H54 (cell line): ENCODE results near the gene ANKHD1.

Experiments used
- DNase-seq: peaks from one replicate; pipeline ENCODE4 v3.0.0; 2011; ENCODE audit warnings: low spot score, mixed read lengths; ENCODE audit not compliant: insufficient read length
- FAIRE-seq: peaks from 3 replicates; lab custom pipeline; 2011; peaks lifted over from hg19 to GRCh38; lab: Jason Lieb, UNC
- POLR2A ChIP-seq: IDR thresholded peaks from 2 replicates; pipeline ENCODE4 v1.6.1; 2011; ENCODE audit warnings: low read depth, mild to moderate bottlenecking, low read length

ANKHD1 gene

DNA sequence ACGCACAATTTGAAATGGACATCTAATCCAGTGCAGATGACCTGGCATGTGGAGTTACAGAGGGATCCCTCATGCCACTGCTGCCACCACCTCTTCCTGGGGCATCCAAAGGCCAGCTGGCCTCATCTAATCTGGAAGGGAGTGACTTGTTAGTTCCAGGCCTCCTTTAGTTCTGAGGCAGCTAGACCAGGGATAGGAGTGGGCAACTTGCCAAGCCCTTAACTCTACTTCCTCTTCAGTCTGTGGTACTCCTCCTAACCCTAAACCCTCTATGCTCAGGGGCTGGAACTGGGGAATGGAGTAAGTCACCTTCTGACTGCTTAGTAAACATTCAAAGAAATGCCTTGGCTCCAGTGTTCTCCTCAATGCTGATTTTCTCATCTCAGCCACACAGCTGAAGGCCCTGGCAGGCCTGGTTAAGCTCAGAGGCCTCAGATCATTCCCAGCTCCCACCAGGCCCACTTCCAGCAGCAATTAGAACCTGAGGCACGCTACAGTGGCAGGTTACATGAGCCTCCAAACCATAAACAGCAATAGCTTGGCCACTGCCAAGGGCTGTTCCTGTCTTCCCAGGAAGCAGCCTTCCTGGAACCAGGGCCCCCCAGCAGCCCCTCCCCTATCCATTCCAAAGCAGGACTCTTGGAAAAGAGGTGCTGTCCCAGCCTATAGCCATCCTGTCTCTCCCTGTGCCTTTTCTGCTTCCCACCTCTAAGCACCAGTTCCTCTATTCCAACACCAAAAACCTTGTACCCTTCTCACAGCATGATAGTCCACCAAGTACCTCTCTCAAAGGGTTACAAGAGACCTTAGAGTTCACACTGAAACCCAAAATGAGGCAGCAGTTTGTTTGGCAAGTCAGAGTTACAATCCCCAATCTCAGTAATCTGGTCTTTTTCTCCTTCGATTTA, 147.9 kb downstream of the ANKHD1 start:
- no peak for TF ChIP-seq POLR2A
- FAIRE-seq: no peak
- no peak for DNase-seq

DNA sequence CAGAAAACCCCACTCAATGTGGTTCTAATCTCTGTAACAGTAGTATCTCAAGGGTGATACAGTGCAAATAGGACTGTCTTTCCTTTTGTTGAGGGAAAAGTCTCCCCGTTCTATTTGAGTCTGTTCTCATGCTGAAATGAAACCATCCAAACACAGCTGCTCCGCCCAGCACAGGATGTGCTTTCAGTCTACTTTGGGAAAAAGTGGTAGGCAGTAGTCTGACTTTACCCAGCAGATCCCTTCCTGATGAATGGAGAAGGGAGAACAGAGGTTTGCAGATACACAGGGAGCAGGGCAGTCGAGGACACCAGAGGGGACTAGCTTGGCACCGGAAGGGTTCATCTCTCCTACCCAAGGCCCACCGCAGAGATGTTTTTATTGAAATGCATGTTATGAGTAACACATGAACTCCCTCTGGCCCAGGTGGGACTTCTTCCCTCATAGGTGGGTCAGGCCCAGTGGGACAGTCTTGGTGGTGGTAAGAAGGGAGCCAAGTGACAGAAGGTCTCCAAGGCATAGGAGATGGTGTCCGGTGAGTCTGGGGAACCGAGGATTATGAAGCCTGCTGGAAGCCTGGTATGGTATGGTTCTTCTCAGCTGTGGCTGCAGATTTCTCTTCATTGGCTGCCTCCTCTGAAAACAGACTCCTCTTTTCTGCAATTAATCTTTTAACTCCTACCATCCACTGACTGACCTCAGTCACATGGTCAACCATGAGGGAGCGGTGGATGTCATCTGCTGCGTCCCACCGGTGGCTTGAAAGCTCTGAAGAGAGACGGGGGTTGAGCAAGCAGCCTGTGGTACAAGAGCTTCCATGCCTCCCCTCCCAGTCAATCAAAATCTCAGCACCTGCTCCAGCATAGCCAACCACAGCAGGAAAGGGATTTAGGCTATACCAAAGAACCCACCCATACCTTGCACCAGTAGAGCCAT, 148.8 kb downstream of the ANKHD1 start:
- DNase-seq (no peak), FAIRE-seq (no peak)
- TF ChIP-seq POLR2A: no peak

DNA sequence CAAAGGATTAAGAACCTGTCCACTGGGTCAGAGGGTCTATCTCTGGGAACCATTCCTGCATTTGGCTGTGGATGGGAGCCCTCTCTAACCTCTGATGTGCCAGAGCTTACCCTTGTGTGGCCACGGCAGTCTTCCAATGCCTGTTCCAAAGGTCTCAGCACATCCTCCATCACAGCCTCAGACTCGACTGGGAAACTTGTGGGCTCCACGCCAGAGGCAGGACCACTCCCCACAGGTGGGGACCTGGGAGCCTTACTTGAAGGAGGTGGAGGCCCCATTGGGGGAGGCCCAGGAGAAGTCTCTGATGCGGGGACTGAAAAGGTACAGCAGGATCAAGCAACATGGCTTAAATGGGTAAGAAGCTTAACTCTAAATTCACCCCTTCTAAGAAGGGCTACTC, 150.2 kb downstream of the ANKHD1 start:
- FAIRE-seq (no peak), DNase-seq (no peak)
- TF ChIP-seq POLR2A: no peak

DNA sequence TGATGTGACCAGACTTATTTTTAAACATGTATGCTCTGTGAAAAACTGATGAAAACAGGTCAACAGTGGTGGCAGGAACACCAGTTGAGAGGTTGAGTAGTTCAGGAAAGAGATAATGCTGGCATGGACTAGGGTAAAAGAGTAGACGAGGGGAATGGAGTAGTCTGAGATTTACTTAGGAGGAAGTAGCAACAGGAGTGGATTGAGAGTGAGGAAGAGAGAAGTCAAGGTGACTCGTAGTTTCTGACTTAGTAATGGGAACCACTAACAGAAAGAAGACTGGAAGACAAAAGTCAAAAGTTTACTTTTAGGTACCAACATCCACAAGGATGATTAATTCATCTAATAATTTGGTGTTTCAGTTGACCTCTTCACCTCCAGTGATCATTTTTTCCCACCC, 152.0 kb downstream of the ANKHD1 start:
- TF ChIP-seq POLR2A: no peak
- FAIRE-seq: no peak
- DNase-seq: no peak

DNA sequence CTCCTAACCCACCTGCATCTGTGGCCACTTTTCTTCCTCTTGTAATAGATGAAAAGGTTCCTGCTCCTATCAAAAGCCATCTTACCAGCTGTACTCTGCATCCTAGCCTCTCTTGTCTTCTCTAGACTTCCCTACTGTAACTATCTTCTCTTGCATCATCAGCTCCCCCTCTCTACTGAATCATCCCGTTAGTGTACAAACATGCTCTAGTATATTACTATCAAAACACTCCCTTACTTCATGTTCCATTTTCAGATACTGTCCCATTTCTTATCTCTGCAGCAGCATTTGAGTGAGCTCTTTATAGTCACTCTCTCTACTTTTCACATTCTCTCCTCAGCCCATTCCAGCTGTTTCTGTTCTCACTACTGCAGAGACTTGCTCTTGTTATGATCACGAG, 152.8 kb downstream of the ANKHD1 start:
- no peak for FAIRE-seq
- no peak for DNase-seq
- TF ChIP-seq POLR2A: no peak

DNA sequence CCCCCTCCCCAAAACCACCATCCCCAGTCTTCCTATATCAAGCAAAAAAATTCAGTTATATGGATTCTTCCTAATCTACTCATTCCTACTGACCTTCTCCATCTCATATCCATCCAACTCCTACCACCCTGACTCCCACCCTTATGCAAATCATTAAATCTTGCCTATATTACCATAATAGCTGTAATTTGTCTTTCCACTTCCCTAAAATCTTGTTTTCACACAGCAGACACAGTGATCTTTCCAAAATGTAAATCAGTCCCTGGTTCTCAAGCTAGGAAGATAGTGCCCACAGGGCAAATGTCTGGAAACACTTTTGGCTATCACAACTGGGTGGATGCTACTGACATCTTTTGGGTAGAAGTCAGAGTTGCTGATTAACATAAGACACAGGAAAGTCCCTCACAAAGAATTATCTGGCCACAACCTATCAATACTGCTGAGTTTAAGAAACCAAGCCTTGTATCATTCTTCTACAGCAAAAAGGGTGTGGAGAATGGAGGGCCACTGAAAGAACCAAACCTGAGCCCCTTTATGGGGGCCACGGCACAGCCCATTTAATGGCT, 154.2 kb downstream of the ANKHD1 start:
- no peak for DNase-seq
- FAIRE-seq: no peak
- TF ChIP-seq POLR2A: no peak

DNA sequence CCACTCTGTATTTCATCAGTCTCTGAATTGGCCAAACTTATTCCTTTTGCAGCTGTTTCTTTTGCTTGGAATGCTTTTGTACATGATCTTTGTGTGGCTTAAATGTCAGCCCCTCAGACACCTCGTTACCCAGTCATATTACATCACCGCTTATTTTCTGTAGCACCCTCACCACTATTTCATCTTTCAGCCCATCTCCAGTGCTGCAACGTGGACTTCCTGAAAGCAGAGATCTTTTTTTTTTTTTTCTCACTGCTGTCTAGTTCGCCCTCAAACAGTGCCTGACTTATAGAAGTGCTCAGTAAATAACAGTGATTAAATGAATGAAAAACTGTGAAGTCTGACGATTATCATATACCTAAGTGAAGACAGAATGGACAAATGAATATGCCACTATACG, 154.8 kb downstream of the ANKHD1 start:
- DNase-seq (no peak), FAIRE-seq (no peak)
- TF ChIP-seq POLR2A: no peak

DNA sequence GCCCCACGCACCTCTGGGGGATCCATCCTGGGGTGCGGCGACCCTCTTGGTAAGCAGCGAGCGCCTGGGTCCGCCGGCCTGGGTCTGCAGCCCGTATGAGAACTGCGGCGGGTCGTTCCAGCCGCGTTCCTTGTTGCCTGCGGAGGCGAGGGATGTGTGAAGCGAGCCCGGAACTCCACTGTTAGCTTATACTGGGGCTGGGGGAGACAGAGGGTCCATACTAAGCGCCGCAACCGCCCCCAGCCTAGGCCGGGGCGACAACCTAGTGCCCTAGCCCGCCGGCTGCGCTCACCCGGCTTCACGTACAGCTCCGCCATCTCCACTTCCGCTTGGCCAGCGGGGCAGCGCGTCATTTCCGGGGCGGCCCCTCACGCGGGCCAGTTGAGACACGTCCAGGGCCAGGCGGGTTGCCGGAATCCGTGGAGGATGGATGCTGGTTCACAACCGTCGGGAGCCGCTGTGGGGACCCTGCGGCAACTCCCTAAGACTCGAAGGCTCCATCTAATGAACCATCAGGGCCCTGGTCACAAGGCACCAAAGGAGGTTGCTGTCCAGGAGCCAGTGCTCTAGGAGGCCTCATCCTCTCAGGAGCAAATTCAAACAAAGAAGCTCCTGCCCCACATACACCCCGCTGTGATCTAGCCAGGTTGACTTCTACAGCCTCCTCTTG, 155.6 kb downstream of the ANKHD1 start, which contains the start of gene SRA1:
TSS of gene SRA1 (minus strand) at position 338 of the 670 bp plus-strand sequence. CDS start at position 317, 21 bp downstream.
- peak; percentile 92 for DNase-seq
- TF ChIP-seq POLR2A: peak; percentile 98
- no peak for FAIRE-seq

DNA sequence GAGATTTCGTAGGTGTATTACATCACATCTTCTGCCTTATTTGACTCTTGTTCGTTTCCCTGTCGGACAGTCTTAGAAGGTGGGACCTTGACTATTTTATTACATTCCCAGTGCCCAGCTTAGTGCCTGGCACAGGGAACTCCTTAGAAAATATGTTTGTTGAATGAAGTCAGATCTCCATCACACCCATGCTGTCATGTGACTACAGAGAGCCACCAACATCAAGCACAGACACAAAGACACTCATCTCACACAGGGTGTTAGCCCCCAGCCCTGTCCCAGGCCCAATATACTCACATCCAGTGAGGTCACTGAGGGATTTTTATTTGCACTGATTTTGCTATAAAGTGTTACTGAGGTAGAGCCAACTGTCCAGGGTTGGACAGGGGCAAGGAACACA, 156.3 kb downstream of the ANKHD1 start:
- TF ChIP-seq POLR2A: no peak
- FAIRE-seq (no peak), DNase-seq (no peak)

DNA sequence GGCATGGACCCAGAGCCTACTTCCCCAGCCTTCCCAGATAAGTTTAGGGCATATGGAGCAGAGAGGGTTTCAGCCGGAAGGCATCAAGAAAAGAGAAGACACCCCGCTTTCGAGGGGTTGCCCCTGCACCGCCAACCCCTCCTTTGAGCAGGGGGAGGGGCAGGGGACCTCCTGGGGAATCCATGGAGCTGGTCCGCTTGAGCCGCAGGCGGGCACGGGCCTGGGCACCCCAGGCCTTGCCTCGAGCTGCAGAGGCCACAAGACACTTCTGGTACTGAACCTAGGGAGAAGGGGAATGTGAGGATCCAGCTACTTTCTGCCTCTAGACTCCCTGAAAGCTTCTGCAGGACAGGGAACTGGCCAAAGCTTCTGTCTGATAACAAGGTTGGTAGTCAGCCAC, 156.9 kb downstream of the ANKHD1 start:
- FAIRE-seq: no peak
- TF ChIP-seq POLR2A: no peak

DNA sequence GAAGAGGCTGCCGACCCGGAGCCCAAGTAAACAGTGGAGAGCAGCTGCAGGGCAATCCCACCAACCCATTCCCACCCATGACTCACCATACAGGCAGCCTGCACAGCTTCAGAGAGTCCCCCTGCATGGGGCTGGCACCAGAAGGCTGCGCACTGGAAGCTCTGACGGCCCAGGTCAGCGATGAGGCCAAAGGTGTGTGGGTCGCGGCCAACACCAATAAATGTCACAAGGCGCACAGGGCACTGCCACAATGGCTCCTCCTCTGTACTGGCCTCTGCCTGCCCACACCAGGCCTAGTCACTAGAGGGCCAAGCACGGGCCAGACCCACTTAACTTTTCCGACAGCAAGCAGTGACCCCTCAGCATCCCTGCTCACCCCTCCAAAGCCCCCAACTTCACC, 158.6 kb downstream of the ANKHD1 start:
- FAIRE-seq (no peak), DNase-seq (no peak)
- no peak for TF ChIP-seq POLR2A

More for the DNA sequence above, 156.9 kb downstream of the ANKHD1 start:
- no peak for DNase-seq

DNA sequence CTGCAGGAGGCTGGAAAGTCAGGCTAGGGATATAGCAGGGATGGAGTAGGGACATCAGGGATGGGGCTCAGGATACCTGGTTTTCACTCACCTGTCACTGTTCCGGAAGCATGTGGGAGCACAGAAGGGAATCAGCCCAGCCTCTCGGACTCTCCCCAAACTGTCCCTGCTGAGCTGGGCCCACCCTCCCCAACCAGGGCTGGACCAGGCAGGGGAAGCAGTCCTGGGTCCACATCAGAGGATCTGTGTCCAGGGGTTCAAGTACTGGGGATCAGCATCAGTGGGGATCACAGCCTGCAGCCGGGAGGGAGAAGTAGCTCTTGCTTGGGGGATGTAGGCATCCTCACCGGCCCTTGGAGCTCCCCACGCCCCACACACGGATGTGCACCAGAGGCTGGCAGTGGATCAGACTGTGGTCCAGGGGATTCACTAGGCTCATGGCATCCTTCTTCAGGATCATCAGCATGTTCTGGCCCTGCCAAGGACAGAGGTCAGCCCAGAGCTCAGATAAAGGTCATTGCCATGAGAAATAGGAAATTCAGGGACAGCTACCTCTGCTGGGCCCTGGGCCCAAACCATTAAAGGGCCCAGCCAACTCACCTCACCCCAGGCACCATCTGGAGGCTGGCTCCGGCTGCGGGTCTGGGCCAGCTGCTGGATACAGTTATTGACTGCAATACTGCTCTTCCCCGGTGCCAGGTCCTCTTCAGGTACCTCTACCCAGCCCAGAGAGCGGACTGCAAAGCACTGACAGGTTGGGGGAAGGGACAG, 160.3 kb downstream of the ANKHD1 start:
- no peak for TF ChIP-seq POLR2A
- FAIRE-seq (no peak), DNase-seq (no peak)
